Measurements from ENCODE around the gene SLC35E3.

GRCh38 chr12:68800294-68800693, 54.3 kb downstream of the SLC35E3 start:
- TF ChIP-seq CTCF (IDR thresholded peaks at IDR 0.05) (no peak), POLR2A (IDR thresholded peaks at IDR 0.05) (no peak)

Data from testis (tissue), 2 donors.